H7 (cell line): ENCODE measurements around the gene CHST10. TPM values are rescaled to one million over a fixed set of nuclear protein-coding genes. Genes with fewer than 3 reads are reported as not detected.

Experiments
- DNase-seq: peaks from one replicate; pipeline ENCODE4 v3.0.0; 2012
- H3K27me3 ChIP-seq: 2 replicates; pipeline ENCODE4 v1.6.0; 2011; ENCODE audit warnings: mild to moderate bottlenecking, low read length; ENCODE audit not compliant: control insufficient read depth, insufficient read depth
- H3K36me3 ChIP-seq: replicated peaks from 2 replicates; pipeline ENCODE4 v1.5.1; 2011; ENCODE audit warnings: low read length; ENCODE audit not compliant: control insufficient read depth, insufficient read depth
- H3K4me3 ChIP-seq: 2 replicates; pipeline ENCODE4 v1.5.1; 2011; ENCODE audit warnings: low read depth, mild to moderate bottlenecking, control low read depth, low read length, moderate library complexity; ENCODE audit not compliant: insufficient read depth
- total RNA-seq: library from RNA; depleted of rRNA; stranded (reverse); fragments of >200 nt; shearing (Covaris generic); gene quantifications from 2 replicates; pipeline ENCODE4 v1.2.3, GENCODE V29; 2014

The CHST10 gene
- total RNA-seq, 1 experiment from 2014 or later, result 24.8 TPM

- Histone ChIP-seq H3K36me3 (no peaks in the 10 kb centered on the region), H3K4me3 (no peak overlapping the region), H3K27me3 (no peaks in the 10 kb centered on the region; the same call in 1 of the 2 replicates)
- no peak for DNase-seq
Observed at GRCh38 chr2:100424277-100424875, 6.9 kb upstream of the CHST10 start.

- Histone ChIP-seq H3K36me3 (no peaks in the 10 kb centered on the region), H3K4me3 (no peak overlapping the region), H3K27me3 (no peaks in the 10 kb centered on the region; the same call in 1 of the 2 replicates)
- no peak for DNase-seq
Observed at GRCh38 chr2:100423631-100424030, 6.2 kb upstream of the CHST10 start.

GRCh38 chr2:100422320-100423055 lies 5.0 kb upstream of the CHST10 start:
- peak; percentile 81 for DNase-seq
- no peaks in the 10 kb centered on the region for H3K36me3 ChIP-seq
- H3K27me3 ChIP-seq, result no peaks in the 10 kb centered on the region; the same call in 1 of the 2 replicates
- no peak overlapping the region for H3K4me3 ChIP-seq

GRCh38 chr2:100419915-100420314 lies 2.4 kb upstream of the CHST10 start:
- H3K27me3 ChIP-seq, result no peaks in the 10 kb centered on the region; the same call in 1 of the 2 replicates
- no peak overlapping the region for H3K4me3 ChIP-seq
- no peak for DNase-seq
- H3K36me3 ChIP-seq, result no peaks in the 10 kb centered on the region

GRCh38 chr2:100418406-100418962 lies 1.0 kb upstream of the CHST10 start:
- DNase-seq, result no peak
- Histone ChIP-seq H3K36me3 (peaks cover 2% of the 10 kb centered on the region), H3K27me3 (no peaks in the 10 kb centered on the region; the same call in 1 of the 2 replicates), H3K4me3 (no peak overlapping the region)

GRCh38 chr2:100417711-100418124 lies 250 bp upstream of the CHST10 start:
- Histone ChIP-seq H3K36me3 (peaks cover 2% of the 10 kb centered on the region), H3K27me3 (no peaks in the 10 kb centered on the region; the same call in 1 of the 2 replicates), H3K4me3 (peak overlapping the region; percentile 72)
- DNase-seq, result peak; percentile 28

- H3K4me3 ChIP-seq, result peak overlapping the region; percentile 72
- peaks cover 2% of the 10 kb centered on the region for H3K36me3 ChIP-seq
- peak; percentile 7 for DNase-seq
- no peaks in the 10 kb centered on the region; the same call in 1 of the 2 replicates for H3K27me3 ChIP-seq
Observed at GRCh38 chr2:100416397-100416934, 1.0 kb downstream of the CHST10 start.

GRCh38 chr2:100413571-100413970 lies 3.9 kb downstream of the CHST10 start:
- Histone ChIP-seq H3K36me3 (peaks cover 2% of the 10 kb centered on the region), H3K4me3 (no peak overlapping the region), H3K27me3 (no peaks in the 10 kb centered on the region)
- peak; percentile 40 for DNase-seq

- H3K27me3 ChIP-seq, result no peaks in the 10 kb centered on the region
- H3K36me3 ChIP-seq, result peaks cover 2% of the 10 kb centered on the region
- peak; percentile 22 for DNase-seq
- H3K4me3 ChIP-seq, result no peak overlapping the region
Observed at GRCh38 chr2:100412881-100413321, 4.6 kb downstream of the CHST10 start.

GRCh38 chr2:100412466-100412865 lies 5.0 kb downstream of the CHST10 start:
- Histone ChIP-seq H3K27me3 (no peaks in the 10 kb centered on the region), H3K36me3 (peaks cover 2% of the 10 kb centered on the region), H3K4me3 (no peak overlapping the region)
- no peak for DNase-seq

GRCh38 chr2:100411841-100412292 lies 5.6 kb downstream of the CHST10 start:
- Histone ChIP-seq H3K27me3 (no peaks in the 10 kb centered on the region), H3K4me3 (no peak overlapping the region), H3K36me3 (peaks cover 2% of the 10 kb centered on the region)
- DNase-seq, result peak; percentile 71

- DNase-seq, result peak; percentile 16
- Histone ChIP-seq H3K27me3 (no peaks in the 10 kb centered on the region), H3K4me3 (no peak overlapping the region), H3K36me3 (peaks cover 4% of the 10 kb centered on the region)
Observed at GRCh38 chr2:100409975-100410647, 7.4 kb downstream of the CHST10 start.

- no peaks in the 10 kb centered on the region for H3K27me3 ChIP-seq
- H3K36me3 ChIP-seq, result peaks cover 4% of the 10 kb centered on the region
- peak; percentile 4 for DNase-seq
- H3K4me3 ChIP-seq, result no peak overlapping the region
Observed at GRCh38 chr2:100409461-100409860, 8.0 kb downstream of the CHST10 start.

GRCh38 chr2:100408941-100409340 lies 8.5 kb downstream of the CHST10 start:
- H3K4me3 ChIP-seq, result no peak overlapping the region
- H3K27me3 ChIP-seq, result no peaks in the 10 kb centered on the region
- DNase-seq, result peak; percentile 33
- H3K36me3 ChIP-seq, result 0 out of 2 replicates have a peak, but pooled peaks cover 2% of the 10 kb centered on the region
